Measurements from ENCODE around the gene ZNF33B. TPM values are rescaled to one million over a fixed set of nuclear protein-coding genes. Genes with fewer than 3 reads are reported as not detected.

ZNF33B gene
- total and polyA plus RNA-seq, 2 experiments from 2014 or later: 9.9 to 18.7 TPM

DNA sequence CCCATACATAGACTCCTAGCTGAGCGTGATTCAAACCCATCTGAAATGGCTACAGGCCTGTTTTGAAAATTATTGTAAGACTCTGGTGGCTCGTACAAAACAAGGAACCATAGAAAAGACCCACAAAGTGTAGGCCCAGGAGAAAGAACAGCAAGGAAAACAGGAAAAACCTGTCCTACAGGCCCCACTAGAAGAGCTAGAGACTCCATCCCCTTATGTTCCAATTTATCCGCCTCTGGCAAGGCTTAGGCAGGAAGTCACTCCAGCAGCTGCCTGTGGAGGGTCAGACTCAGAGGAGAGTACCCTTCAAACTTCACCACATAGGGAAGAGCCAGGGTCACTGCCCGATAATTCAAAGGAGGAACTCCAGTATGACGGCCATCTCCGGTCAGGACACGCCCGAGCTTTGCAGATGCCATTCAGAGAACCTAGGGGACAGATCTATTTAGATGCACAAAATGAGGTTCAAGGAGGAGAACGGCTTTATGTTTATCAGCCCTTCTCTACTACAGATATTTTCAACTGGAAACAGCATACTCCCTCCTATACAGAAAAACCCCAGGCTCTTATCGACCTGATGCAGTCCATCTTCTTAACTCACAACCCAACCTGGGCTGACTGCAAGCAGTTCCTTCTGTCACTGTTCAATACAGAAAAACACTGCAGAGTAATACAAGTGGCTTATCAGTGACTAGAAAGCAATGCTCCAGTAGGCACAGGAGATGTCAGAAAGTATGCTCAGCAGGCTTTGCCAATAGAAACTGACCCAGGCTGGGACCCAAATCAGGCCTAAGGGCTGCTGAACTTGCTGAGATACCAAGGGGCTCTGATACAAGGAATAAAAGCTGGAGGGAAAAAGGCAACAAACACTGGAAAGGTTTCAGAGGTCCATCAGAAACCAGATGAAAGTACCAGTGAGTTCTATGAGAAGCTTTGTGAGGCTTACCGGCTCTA is 8.6 kb upstream of the ZNF33B start:
- no peak for TF ChIP-seq EZH2 (IDR thresholded peaks at IDR 0.05; ENCODE audit: borderline replicate concordance)
- TF ChIP-seq, protein P1, sequence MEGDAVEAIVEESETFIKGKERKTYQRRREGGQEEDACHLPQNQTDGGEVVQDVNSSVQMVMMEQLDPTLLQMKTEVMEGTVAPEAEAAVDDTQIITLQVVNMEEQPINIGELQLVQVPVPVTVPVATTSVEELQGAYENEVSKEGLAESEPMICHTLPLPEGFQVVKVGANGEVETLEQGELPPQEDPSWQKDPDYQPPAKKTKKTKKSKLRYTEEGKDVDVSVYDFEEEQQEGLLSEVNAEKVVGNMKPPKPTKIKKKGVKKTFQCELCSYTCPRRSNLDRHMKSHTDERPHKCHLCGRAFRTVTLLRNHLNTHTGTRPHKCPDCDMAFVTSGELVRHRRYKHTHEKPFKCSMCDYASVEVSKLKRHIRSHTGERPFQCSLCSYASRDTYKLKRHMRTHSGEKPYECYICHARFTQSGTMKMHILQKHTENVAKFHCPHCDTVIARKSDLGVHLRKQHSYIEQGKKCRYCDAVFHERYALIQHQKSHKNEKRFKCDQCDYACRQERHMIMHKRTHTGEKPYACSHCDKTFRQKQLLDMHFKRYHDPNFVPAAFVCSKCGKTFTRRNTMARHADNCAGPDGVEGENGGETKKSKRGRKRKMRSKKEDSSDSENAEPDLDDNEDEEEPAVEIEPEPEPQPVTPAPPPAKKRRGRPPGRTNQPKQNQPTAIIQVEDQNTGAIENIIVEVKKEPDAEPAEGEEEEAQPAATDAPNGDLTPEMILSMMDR (IDR thresholded peaks at IDR 0.05; ENCODE audit: poor library complexity): no peak
- TF ChIP-seq EZH2phosphoT487 (IDR thresholded peaks at IDR 0.05; ENCODE audit: low read depth, severe bottlenecking, unreplicated experiment): no peak
- peak; percentile 19 for DNase-seq (ENCODE audit: low spot score)
- H3K27ac ChIP-seq: peak overlapping the region; percentile 92

DNA sequence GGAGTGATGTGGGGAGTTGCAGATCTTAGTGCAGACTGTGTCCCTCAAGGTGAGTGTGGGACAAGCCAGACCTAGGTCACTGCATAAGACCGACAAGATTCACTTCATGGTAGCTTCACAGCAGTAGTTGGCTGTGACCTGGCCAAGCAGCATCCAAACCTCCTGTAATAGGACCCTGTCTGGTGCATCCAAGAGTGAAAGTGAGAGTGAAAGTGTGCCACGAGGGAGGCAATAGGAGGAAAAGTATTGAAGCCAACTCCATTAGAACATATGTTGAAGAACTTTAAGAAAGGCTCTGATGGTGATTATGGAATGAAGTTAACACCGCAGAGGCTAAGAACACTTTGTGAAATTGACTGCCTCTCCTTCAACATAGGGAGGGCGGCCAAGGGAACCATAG is 7.8 kb upstream of the ZNF33B start:
- no peaks in the 10 kb centered on the region for H3K79me2 ChIP-seq
- H3K36me3 ChIP-seq (replicated peaks; ENCODE audit: insufficient read depth, low read depth): no peaks in the 10 kb centered on the region
- H3K4me3 ChIP-seq: no peak overlapping the region
- H3K9me3 ChIP-seq (ENCODE audit: low read depth): no peaks in the 10 kb centered on the region
- TF ChIP-seq EZH2phosphoT487 (IDR thresholded peaks at IDR 0.05; ENCODE audit: low read depth, severe bottlenecking, unreplicated experiment): no peak
- H3K27ac ChIP-seq: peak overlapping the region; percentile 92
- 91% methylated on average over 4 of the region's 4 CpGs for WGBS (ENCODE audit: low lambda C conversion rate, missing lambda C conversion rate)
- H3K9me2 ChIP-seq (replicated peaks; ENCODE audit: insufficient read depth): no peaks in the 10 kb centered on the region
- peaks cover 30% of the 10 kb centered on the region for H3K4me1 ChIP-seq (ENCODE audit: insufficient read depth)
- no peaks in the 10 kb centered on the region for H4K20me1 ChIP-seq (ENCODE audit: insufficient read depth, poor library complexity, severe bottlenecking)
- no peak overlapping the region for H3K4me2 ChIP-seq
- DNase-seq (ENCODE audit: low spot score): no peak
- H2AFZ ChIP-seq: no peak overlapping the region
- H3K27me3 ChIP-seq: no peaks in the 10 kb centered on the region

More for the DNA sequence above, 8.6 kb upstream of the ZNF33B start:
- Histone ChIP-seq H3K9me3 (ENCODE audit: low read depth) (no peaks in the 10 kb centered on the region), H3K4me3 (no peak overlapping the region), H3K79me2 (no peaks in the 10 kb centered on the region), H3K36me3 (replicated peaks; ENCODE audit: insufficient read depth, low read depth) (no peaks in the 10 kb centered on the region), H3K4me2 (no peak overlapping the region), H3K27me3 (no peaks in the 10 kb centered on the region), H2AFZ (no peak overlapping the region), H4K20me1 (ENCODE audit: insufficient read depth, poor library complexity, severe bottlenecking) (no peaks in the 10 kb centered on the region), H3K4me1 (ENCODE audit: insufficient read depth) (peaks cover 31% of the 10 kb centered on the region), H3K9me2 (replicated peaks; ENCODE audit: insufficient read depth) (no peaks in the 10 kb centered on the region)
- 71% methylated on average over 11 of the region's 11 CpGs for WGBS (ENCODE audit: low lambda C conversion rate, missing lambda C conversion rate)

GRCh38 chr10:42645516-42645915 is 7.1 kb upstream of the ZNF33B start:
- WGBS (ENCODE audit: low lambda C conversion rate, missing lambda C conversion rate): 84% methylated on average over 12 of the region's 12 CpGs
- Histone ChIP-seq H3K9me2 (replicated peaks; ENCODE audit: insufficient read depth) (no peaks in the 10 kb centered on the region), H3K9me3 (ENCODE audit: low read depth) (no peaks in the 10 kb centered on the region), H2AFZ (no peak overlapping the region), H4K20me1 (ENCODE audit: insufficient read depth, poor library complexity, severe bottlenecking) (no peaks in the 10 kb centered on the region), H3K4me1 (ENCODE audit: insufficient read depth) (peaks cover 34% of the 10 kb centered on the region), H3K4me2 (peak overlapping the region; percentile 64), H3K36me3 (replicated peaks; ENCODE audit: insufficient read depth, low read depth) (no peaks in the 10 kb centered on the region), H3K79me2 (no peaks in the 10 kb centered on the region), H3K27ac (peak overlapping the region; percentile 92), H3K27me3 (no peaks in the 10 kb centered on the region), H3K4me3 (no peak overlapping the region)
- TF ChIP-seq, protein P1 (IDR thresholded peaks at IDR 0.05; ENCODE audit: poor library complexity): no peak
- TF ChIP-seq EZH2 (IDR thresholded peaks at IDR 0.05; ENCODE audit: borderline replicate concordance): no peak
- no peak for TF ChIP-seq EZH2phosphoT487 (IDR thresholded peaks at IDR 0.05; ENCODE audit: low read depth, severe bottlenecking, unreplicated experiment)
- DNase-seq (ENCODE audit: low spot score): no peak

DNA sequence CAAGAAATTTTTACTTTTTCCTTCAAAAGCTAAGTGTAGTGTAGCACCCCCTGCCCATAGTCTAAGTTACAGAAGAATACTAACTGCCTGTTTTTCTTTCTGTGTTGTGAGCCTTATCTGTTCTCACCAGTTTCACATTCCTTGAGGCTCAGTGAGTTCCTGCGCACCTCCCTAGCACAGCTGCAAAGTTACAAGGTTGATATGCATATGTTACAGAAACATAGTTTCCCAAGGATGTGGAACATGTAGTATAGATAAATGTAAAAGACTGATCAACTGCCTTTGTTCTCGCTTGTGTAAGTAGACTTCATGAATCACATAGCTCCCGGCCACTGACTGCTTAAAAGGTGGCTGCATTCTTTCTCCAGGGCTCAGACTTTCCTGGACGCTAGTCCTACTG is 6.7 kb upstream of the ZNF33B start:
- no peaks in the 10 kb centered on the region for H4K20me1 ChIP-seq (ENCODE audit: insufficient read depth, poor library complexity, severe bottlenecking)
- H3K4me1 ChIP-seq (ENCODE audit: insufficient read depth): peaks cover 36% of the 10 kb centered on the region
- TF ChIP-seq EZH2phosphoT487 (IDR thresholded peaks at IDR 0.05; ENCODE audit: low read depth, severe bottlenecking, unreplicated experiment) (no peak), EZH2 (IDR thresholded peaks at IDR 0.05; ENCODE audit: borderline replicate concordance) (no peak)
- TF ChIP-seq, protein P1 (IDR thresholded peaks at IDR 0.05; ENCODE audit: poor library complexity): no peak
- H3K79me2 ChIP-seq: no peaks in the 10 kb centered on the region
- H3K27ac ChIP-seq: peak overlapping the region; percentile 92
- no peak overlapping the region for H3K4me3 ChIP-seq
- H2AFZ ChIP-seq: peak overlapping the region; percentile 29
- DNase-seq (ENCODE audit: low spot score): peak; percentile 33
- no peaks in the 10 kb centered on the region for H3K27me3 ChIP-seq
- H3K4me2 ChIP-seq: peak overlapping the region; percentile 64
- 41% methylated on average over 4 of the region's 4 CpGs for WGBS (ENCODE audit: low lambda C conversion rate, missing lambda C conversion rate)
- H3K9me2 ChIP-seq (replicated peaks; ENCODE audit: insufficient read depth): no peaks in the 10 kb centered on the region
- no peaks in the 10 kb centered on the region for H3K36me3 ChIP-seq (replicated peaks; ENCODE audit: insufficient read depth, low read depth)
- H3K9me3 ChIP-seq (ENCODE audit: low read depth): no peaks in the 10 kb centered on the region

Measured in hepatocyte (in vitro differentiated cells).